HK-2 (cell line): ENCODE data around the gene EFCAB6.

ENCODE experiments used
- DNase-seq: peaks from one replicate; pipeline ENCODE4 v3.0.0-alpha.2; 2018; ENCODE audit not compliant: unreplicated experiment

EFCAB6 gene, protein sequence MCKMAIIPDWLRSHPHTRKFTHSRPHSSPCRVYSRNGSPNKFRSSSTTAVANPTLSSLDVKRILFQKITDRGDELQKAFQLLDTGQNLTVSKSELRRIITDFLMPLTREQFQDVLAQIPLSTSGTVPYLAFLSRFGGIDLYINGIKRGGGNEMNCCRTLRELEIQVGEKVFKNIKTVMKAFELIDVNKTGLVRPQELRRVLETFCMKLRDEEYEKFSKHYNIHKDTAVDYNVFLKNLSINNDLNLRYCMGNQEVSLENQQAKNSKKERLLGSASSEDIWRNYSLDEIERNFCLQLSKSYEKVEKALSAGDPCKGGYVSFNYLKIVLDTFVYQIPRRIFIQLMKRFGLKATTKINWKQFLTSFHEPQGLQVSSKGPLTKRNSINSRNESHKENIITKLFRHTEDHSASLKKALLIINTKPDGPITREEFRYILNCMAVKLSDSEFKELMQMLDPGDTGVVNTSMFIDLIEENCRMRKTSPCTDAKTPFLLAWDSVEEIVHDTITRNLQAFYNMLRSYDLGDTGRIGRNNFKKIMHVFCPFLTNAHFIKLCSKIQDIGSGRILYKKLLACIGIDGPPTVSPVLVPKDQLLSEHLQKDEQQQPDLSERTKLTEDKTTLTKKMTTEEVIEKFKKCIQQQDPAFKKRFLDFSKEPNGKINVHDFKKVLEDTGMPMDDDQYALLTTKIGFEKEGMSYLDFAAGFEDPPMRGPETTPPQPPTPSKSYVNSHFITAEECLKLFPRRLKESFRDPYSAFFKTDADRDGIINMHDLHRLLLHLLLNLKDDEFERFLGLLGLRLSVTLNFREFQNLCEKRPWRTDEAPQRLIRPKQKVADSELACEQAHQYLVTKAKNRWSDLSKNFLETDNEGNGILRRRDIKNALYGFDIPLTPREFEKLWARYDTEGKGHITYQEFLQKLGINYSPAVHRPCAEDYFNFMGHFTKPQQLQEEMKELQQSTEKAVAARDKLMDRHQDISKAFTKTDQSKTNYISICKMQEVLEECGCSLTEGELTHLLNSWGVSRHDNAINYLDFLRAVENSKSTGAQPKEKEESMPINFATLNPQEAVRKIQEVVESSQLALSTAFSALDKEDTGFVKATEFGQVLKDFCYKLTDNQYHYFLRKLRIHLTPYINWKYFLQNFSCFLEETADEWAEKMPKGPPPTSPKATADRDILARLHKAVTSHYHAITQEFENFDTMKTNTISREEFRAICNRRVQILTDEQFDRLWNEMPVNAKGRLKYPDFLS (N-terminal part only)

GRCh38 chr22:43812149-43812842, at the start of gene EFCAB6:
Gene EFCAB6, minus strand, starts transcription at chr22:43812305. Its CDS starts 29,987 bp downstream, at chr22:43782318.
- peak; percentile 89 for DNase-seq

DNA sequence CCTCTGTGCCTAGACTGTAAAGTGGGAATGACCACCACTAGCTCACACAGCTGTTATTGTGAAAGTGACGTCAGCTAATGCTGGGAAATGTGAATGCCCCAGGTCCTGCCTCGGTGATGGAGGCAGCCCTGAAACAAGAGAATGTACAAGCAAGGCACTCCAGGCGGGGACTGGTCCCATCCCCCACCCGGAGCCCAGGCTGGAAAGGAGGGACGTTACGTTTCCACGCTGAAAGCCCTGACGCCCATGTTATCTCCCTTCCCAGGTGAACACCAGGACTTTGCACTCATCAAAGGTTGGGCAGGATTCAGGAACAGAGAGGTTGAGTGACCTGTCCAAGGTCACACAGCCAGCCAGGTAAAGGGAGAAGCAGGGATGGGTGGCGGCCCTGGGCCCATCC, 49.4 kb upstream of the EFCAB6 start:
- no peak for DNase-seq

- no peak for DNase-seq
Measured at GRCh38 chr22:43860831-43861230, 48.7 kb upstream of the EFCAB6 start.

GRCh38 chr22:43860126-43860525, 48.0 kb upstream of the EFCAB6 start:
- no peak for DNase-seq

- DNase-seq: no peak
Measured at GRCh38 chr22:43859621-43860020, 47.5 kb upstream of the EFCAB6 start.

- DNase-seq: no peak
Measured at GRCh38 chr22:43859176-43859575, 47.1 kb upstream of the EFCAB6 start.

DNA sequence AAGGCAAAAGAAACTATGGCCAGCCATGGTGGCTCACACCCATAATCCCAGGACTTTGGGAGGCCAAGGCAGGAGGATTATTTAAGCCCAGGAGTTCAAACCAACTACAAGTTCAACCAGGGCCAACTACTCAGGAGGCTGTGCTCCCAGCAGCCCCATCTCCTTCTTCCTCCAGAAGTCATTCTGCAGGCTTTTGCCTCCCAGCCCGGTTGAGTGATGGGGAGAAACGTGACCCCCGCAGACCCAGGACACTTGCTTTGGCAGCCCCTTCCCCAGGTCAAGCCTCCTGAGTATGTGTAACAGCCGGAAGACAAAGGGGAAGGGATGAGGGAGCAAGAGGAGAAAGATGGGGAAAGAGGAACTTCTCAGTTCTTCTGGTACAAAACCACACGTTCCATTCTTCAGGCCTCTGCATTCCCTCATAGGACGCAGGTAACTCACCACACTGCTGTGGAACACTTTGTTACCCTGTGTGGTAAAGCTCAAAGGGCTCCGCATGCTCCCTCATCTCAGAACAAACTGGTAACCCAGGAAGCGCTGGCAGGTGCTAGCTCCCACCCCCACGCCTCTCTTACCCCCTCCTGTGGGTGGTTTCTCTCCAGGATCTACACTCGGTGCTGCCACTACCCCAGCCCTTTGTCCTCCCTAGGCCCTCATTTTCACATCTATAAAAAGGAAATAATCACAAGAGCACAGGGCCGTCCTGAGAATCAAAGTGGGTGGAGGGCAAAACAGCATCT, 46.2 kb upstream of the EFCAB6 start:
- no peak for DNase-seq

DNA sequence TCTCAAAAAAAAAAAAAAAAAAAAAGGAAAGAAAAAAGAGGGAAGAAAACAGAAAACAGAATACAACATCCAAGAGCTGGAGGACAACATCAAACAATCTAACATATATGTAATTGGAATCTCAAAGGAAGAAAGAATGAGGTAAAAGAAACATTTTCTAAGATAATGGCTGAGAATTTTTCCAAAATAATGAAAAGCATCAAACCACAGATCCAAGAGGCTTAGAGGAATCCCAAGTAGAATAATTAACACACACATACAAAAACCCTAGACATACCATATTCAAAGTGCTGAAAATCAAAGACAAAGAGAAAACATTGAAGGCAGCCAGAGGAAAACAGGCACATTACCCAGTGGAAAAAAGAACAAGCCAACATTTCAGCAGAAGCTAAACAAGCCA, 45.3 kb upstream of the EFCAB6 start:
- DNase-seq: no peak

GRCh38 chr22:43855431-43855830, 43.3 kb upstream of the EFCAB6 start:
- no peak for DNase-seq

- DNase-seq: no peak
Measured at GRCh38 chr22:43854786-43855271, 42.7 kb upstream of the EFCAB6 start.

- DNase-seq: no peak
Measured at GRCh38 chr22:43854121-43854785, 42.1 kb upstream of the EFCAB6 start.

GRCh38 chr22:43853328-43853931, 41.3 kb upstream of the EFCAB6 start:
- DNase-seq: no peak

DNA sequence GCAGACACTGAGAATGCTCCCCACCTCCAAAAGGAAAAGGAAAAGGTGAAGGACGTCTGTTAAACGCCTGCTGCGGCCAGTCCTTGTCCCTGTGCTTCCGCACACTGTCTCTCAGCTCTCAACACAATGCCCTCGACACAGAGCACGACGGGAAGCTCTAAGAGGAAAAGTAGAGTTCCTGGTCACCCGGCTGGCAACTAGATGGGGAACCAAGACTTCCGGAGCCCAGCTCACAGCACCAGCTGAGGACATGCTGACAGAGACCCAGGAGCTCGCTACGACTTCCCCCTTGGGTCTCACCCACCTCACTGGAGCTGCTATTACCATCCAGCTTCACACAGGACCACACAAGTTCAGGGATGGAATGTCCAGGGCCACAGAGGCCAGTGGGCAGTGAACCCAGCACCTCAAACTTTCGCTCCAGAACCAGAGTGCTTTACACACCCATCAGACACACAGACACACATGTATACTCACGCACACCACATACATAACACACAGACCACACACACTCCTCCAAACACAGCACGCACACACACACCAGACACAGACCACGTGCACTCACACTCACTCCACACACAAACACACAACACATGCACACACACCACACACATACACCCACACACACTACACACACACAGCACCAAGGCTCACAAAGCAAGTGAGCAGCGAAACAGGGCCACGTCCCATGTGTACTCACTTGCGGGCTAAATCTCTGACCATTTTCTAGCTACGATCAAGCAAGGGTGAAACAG, 40.6 kb upstream of the EFCAB6 start:
- DNase-seq: no peak

DNA sequence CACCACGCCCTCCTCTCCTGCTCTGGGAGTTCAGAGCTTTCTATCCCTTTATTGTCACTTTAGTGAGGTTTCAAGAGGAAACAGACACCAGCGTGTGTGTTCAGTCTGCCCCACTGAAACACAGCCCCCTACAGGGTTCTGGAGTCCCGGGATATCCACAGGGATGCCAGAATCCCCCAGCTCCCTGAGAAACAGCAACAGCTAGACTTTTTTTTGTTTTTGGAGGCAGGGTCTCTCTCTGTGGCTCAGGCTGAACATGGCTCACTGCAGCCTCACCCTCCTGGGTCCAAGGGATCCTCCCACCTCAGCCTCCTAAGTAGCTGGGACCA, 39.8 kb upstream of the EFCAB6 start:
- no peak for DNase-seq

GRCh38 chr22:43851058-43851978, 39.2 kb upstream of the EFCAB6 start:
- DNase-seq: no peak

DNA sequence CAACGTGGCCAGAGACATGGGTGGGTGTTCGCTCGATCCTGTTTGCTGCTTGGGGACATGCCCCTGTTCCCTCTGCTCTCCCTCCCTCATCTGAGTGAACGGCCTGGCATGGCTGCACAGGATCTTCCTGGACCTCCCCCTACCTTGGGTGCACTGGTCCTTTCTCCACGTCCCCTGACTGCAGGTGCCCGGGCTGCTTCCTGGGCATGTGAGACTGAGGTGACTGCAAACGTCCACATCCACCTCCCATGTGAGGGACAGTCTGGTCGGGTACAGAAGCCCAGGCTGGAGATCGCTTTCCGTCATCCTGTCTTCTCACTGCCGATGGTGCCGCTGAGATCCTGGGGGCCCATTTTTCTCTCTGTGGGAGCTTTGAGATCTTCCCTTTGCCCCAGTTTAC, 38.4 kb upstream of the EFCAB6 start:
- no peak for DNase-seq

GRCh38 chr22:43849731-43850130, 37.6 kb upstream of the EFCAB6 start:
- DNase-seq: no peak
